UCSD-AML1 (cell line): ENCODE results near the gene MBNL2.

Experiments used
- DNase-seq: peaks from one replicate; lab custom pipeline; 2025; ENCODE audit not compliant: unreplicated experiment; lab: John Stamatoyannopoulos, UW

Gene MBNL2

GRCh38 chr13:97434397-97435201 is 212.5 kb downstream of the MBNL2 start:
- DNase-seq = peak; percentile 52

DNA sequence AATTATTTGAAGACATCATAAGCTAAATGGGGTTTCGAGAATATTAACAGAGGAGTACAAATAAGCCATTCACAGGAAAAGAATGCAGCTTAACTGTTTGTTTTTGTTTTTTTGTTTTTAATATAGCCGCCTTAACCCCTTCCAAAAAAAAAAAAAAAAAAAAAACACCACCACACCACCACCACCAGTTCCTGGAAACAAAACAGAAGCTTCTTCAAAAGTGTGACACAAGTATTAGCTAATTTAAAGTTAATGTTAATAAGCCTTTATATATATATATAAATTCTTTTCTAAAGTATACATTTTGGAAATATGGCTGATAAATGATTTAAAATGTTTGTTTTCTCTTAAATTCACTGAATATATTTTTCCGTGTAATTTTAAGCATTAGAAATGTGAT is 213.2 kb downstream of the MBNL2 start:
- DNase-seq = no peak

DNA sequence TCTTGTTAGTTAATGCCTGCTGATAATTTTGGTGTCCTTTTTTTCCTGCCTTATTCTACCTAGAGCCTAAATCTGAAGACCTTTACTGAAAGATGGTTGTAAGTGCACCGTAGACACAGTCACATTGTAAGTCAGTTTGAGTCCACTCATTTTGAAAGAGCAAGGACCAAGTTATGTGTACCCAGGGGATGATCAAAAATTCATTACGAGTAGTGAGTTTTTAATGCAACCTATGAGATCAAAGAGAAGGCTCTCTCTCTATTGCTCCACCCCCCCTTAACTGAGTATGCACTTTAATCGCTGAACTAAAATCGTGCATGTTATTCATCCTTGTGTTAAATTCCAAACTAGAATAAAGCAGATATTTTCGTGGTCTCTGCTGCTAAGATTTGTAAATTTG is 213.7 kb downstream of the MBNL2 start:
- no peak for DNase-seq

GRCh38 chr13:97436845-97437244 is 214.7 kb downstream of the MBNL2 start:
- no peak for DNase-seq

- DNase-seq = no peak
Observed at GRCh38 chr13:97437729-97438128, 215.6 kb downstream of the MBNL2 start.

DNA sequence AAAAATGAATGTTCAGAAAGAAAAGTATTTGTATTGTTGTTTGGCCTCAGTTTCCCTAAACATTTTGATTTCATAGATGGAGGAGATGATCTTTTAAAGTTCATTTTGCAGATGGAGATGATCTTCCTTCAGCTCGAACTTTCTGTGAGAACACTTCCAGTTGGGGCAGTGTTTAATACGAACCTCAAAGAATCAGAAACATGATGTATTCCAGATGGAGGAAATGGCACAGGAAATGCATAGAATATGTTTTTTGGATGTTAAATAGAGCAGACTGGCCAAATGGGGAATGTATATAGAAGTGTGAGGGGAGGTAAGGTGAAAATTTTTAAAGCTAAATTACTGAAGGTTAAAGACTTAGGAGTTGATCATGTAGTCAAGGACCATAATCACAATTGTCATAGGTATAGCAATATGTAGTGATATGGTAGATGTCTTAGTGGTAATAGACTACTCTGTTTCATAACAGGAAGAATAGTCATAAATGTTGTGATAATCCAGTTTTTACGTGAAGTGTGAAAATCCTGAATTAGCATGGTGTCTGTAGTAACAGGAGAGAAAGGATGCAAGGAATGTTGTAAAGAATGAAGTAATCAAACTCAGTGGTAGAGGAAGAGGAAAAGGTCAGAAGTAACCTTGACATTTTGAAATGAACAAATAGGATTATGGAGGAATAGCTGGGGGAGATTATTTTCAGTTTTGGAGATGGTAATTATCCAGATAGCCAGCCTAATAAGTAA is 216.9 kb downstream of the MBNL2 start:
- no peak for DNase-seq

DNA sequence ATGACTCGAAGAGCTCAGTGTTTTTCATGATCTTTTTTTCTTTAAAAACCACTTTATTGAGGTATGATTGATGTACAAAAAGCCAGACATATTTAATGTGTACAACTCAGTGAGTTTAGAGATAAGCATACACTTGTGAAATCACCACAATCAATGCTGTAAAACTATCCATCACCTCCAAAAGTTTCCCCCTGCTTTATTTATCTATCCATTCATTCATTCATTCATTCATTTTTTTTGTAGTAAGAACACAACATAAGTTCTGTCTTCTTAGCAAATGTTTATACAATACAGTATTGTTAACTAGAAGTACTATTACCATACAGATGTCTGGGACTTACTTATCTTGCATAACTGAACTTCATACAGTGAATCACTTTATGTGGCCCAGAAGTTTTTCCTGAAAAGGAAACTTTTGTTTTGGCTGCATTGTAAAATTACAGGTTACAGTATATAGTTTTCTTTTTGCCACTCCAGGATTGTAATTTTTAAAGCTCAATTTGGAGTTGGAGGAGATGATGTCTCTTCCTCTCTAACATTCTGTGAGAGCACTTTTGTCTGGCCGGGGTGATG is 218.6 kb downstream of the MBNL2 start:
- DNase-seq = no peak

GRCh38 chr13:97441368-97441767 is 219.2 kb downstream of the MBNL2 start:
- no peak for DNase-seq
